Stimulated activated naive CD8-positive, alpha-beta T cell treated with anti-CD3 and anti-CD28 coated beads, Interleukin-15, Interleukin-2, amounts not matched to agents 100 U/mL and 50 U/mL, for 24 hours (primary cell): ENCODE results near the gene GNAI2.
"Not testable (repeated sequence)": the region's sequence is repeated elsewhere in the genome, so short reads cannot be mapped to it uniquely, and the experiment has no call there.

Source experiments
- ATAC-seq: fragments of 150-1000 bp; cut with Tn5 transposase; one replicate; pipeline ENCODE4 v1.10.0; 2021
- DNase-seq: peaks from one replicate; pipeline ENCODE4 v3.0.0; 2021

GNAI2 gene

DNA sequence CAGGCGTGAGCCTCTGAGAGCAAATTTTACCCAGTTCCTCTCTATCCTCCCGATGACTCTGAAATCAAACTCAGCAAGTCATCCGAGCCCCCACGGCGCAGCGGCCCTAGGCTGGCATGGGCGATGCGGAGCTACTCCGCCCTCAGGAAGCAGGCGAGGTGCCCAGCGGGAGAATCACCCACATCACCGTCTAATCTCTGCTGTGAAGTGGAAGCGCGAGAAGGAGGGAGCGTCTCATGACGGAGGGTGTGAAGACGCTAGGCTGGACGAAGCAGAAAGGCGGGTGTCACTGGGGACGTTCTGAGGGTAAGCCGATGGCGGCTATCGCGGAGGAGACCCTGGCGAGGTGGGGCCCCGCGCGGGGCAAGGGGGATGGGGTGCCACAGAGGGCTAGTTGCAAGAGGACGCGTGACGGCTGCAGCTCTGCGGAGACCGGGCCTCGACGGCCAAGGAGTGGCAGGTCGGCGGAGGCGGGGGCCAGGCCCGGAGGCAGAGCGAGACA, 9.1 kb upstream of the GNAI2 start:
- ATAC-seq = peak; percentile 24
- DNase-seq = no peak

DNA sequence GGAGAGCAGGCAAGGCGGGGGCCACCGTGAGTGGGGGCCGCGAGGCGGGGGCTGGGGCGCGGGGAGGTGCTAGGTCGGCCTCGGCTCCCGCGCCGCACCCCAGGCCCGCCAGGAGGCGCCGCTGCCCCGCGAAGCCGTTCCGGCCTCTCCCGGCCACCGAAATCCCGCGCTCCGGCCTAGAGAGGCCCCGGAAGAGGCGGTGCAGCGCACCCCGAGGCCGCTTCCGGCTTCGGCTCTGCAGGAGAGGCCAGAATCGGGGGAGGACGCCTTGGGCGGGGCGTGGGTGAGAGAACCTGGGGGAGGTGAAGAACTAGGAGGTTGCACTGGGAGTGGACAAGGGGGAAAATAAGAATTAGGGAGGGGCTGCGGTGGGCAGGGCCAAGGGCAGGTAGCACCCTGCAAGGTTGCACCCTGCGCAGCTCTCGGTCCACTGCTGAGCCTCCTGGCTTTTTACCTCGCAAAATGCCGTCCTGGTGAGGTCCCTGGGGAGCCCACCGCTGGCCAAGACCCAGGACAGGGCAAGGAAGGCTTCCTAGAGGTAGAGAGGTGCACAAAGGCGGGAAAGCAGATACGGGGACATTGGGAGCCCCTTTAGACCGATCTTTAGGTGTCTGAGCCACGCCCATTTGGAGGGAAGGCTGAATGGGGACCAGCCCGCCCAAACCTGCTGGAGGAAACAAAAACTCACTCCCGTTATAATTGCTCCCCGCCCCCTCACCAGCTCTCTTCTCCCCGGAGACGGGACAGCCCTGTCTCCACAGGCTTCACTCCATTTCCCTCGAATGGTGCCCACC, 8.4 kb upstream of the GNAI2 start:
- DNase-seq (peak; percentile 94), ATAC-seq (peak; percentile 87)

DNA sequence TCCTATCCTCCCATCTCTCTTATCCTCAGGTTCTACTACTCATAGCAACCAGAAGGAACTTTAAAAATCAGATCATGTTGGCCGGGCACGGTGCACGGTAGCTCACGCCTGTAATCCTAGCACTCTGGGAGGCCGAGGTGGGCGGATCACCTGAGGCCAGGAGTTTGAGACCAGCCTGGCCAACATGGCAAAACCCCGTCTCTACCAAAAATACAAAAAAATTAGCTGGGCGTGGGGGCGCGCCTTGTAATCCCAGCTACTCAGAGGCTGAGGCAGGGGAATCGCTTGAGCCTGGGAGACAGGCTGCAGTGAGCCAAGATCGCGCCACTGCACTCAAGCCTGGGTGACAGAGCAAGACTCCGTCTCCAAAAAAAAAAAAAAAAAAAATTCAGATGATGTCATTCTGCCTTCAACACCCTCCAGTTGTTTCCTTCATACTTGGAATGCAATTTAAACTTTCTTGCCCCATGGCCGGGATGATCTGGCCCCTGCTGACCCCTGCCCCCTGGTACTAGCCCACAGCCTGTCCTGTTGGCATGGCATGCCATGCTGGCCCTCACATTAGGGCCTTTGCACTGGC, 7.7 kb upstream of the GNAI2 start:
- not testable (repeated sequence) for DNase-seq, ATAC-seq

DNA sequence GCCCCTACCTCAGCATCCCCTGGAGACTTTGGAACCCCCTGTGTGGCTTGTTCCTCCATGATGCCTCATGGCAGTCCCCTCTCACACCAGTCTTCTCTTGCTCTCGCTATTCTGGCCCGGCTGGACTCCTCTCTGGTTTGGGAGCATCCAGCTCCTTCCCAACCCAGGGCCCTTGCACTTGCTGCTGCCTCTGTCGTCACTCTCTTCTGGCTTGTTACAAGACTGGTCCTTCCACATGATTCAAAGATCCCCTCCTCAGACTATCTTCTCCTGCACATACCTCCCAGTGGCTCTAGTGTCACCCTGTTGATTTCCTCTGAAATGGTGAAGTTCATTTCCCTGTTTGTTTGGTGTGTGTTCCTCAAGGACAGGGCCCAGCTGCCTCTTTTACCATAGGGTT, 6.5 kb upstream of the GNAI2 start:
- ATAC-seq = no peak
- DNase-seq = no peak

DNA sequence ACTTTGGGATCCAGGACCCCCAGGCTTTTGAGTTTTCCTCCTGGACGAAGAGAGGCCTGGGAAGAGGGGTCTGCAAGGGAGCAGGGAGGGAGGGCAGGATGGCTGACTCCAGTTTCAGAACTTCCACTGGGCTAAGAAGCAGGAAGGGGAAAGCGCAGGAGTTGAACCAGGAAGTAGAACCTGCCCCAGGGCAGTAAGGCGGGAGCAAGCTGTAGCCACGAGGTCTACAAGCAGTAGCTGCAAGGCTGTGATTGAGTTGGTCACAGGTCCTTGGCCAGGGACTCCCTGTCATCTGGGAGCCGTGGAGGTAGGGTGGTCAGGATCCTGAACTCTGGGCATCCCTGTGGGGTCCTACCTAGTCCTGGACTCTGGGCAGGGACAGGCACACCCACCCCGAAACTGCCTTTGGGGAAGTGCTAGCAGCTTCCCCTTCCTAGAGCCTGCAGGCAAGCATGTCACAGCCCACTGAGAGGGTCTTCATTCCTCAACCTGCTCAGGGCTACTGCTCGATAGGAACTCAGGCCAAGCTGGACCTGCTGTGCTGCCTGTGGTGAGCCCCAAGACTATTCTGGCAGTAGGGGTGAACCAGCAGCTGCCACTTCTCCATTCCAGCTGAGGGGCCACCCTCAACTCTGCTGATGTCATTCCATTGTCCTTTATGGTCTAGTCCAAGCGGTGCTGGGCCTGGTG, 5.8 kb upstream of the GNAI2 start:
- no peak for ATAC-seq
- no peak for DNase-seq

DNA sequence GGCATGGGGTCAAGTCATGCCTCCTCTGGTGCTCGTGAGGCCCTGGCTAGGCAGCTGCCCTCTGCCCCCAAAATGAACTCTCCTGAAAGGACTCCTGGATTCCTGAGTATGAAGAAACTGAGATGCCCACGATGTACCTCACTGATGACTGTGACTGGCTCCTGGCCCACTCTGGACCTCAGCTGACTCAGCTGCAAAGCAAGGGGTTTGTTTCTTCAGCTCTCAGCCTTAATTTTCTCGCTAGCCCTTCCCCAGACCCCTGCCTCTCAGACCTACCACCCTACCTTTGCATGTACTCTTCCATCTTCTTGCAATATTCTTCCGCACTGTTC, 5.2 kb upstream of the GNAI2 start:
- ATAC-seq (no peak), DNase-seq (no peak)

DNA sequence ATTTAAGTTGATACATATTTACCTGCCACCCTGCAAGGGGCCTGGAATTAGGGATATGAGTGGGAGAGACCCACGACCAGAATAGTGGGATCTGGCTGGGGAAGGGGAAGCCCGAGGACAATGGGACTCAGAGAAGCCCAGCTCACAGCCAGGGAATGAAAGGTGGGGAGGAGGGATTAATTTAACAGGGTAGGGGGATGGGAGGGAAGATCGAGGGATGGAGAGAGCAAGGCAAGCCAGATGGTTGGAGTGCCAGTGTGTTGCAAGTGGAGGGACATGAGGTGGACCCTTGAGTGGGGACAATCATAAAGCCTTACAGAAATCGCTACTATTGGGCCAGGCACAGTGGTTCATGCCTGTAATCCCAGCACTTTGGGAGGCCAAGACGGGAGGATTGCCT, 4.4 kb upstream of the GNAI2 start:
- ATAC-seq = no peak
- DNase-seq = no peak

DNA sequence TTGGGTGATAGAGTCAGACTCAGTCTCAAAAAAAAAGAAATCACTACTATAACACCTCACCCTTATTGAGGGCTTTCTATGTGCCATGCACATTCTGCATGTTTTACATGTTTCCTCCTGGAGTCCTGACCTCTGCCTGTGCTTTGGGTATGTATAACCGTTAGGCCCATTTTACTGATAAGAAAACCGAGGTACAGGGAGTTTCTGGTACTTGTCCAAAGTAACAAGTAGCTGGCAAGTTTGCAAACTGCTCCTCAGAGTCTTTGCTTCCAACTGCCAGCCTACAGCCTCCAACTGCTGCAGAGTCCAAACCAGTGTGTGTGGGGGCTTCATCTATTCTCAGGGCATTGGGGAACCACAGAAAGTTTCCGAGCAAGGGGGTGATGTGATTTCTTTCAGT, 3.7 kb upstream of the GNAI2 start:
- DNase-seq (no peak), ATAC-seq (no peak)

DNA sequence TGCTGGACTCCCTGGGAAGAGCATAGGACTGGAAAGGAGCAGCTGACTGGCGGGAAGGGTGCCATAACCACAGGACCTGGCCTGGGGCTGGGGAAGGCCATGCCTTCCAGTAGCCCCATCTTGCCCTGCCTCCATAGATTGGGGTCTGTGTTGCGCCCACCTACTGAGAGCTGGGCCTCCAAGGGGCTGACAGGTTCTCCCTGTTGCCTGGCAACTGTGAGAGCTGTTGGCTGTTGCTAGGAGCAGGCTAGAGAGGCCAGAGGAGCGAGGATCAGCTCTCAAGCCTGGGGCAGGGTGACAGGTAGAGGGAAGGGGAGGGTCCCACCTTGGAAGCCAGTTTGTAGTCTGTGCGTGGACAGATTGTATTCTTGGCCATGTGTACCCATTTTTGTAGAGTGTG, 2.8 kb upstream of the GNAI2 start:
- ATAC-seq = no peak
- no peak for DNase-seq

DNA sequence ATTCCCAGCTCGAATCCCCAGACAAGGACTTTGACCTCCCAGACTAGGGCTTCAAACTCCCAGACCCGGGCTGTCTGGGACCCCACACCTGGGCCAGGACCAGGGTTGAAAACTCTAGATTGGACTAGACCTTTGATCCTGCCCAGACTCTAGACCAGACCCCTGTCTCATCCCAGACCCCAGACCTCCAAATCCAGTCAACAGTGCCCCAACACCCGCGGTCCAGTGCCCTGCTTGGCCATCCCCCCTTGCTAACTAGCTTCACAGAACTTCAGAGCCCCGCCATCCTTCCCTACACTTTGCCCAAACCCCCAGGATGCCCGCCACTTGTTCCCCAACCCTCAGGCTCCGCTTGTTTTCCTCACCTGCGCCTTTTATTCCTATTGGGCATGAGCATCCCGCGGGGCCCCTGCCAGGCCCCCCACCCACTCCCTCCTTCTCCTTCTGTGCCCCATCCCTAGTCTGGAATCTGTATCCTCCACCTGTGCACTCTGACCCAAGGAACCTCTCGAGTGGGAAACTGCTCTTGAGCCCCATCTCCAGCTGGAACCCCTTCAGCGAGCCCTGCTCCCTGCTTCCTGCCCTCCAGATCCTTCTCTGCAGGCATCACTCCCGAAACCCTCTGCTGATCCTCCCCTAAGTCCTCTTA, 604 bp downstream of the GNAI2 start:
- DNase-seq = no peak
- no peak for ATAC-seq

DNA sequence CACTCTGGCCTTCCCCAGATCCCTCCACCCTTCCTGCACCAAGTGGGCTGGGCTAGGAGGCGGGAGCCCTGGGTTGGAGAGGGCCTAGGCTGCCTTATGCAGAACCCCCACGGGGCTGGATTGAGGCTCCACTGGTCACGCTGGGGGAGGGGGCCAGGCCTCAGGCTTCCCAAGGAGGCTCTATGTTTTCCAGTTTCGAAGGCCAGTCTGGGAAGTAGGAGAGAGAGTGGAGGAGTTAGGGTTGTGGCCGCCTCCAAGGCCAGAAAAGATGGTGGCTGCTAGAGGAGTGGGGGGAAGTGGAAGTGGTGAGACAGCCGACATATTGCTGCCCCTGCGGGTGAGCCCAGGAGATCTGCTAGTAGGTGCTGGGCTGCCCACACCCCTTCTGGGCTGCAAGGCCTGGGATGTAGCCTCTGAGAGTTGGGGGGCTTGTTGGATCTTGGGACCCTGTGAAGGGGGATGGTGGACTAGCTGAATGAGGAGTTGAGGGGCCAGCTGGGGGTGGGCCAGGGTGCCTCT, 1.2 kb downstream of the GNAI2 start:
- DNase-seq (peak; percentile 51), ATAC-seq (no peak)

DNA sequence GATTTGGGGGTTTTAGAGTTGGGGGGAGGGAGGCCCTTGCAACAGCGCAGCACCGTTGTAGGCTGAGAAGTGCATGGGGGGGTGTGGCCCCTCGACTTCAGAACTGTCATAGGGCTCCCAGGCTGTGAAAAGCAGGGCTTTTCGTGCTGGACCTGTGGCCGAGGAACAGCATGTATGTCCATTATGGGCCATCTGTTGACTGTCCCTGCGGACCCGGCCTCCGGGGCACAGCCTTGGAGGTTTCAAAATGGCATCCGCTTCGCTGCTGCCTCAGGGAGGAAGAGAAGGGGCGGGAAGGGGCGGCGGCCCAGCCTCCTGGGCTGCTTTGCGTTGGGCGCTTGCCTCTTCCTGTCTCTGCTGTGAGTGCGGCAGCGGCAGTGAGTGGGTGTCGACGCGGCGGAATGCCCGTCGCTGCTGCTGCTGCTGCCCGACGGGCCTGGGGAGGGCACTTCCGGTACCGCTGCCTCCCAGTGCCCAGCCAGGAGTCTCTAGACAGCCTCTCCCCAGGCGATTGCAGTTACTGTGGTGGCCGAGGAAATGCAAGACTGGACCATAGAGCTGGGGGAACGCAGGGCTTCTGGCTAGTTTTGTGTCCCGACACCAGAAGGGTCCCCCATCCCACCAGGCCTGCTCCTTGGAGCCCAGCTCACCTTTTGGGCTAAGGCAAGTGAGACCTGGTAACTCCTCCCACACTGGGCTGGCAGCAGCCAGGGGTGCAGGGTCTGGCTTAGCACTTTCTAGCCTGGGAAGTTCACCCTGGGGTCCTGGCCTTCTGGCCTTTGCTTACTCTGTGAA, 1.9 kb downstream of the GNAI2 start:
- ATAC-seq (peak; percentile 57), DNase-seq (peak; percentile 89)

DNA sequence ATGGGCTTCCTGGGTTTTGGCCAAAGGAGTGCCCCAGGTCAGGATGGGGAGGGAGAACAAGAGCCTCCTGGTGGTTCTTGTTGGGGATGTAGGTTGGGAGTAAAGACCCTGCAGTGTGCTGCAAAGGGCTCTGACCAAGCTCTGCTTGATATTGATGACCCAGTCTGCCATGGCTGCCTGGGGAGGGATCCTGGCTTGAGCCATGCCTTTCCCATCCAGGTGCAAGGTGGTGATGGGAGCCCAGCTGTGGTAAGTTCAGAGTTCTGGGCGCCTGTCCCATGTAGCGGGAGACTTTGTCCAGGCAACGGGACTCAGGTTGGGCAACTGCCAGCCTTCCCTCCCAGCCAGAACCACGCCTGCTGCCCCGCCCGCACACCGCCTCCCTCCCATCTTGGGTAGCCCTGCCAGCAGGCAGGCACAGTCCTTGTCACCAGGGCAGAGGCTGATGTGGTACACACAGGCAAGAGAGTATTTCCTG, 2.6 kb downstream of the GNAI2 start:
- no peak for ATAC-seq
- no peak for DNase-seq

DNA sequence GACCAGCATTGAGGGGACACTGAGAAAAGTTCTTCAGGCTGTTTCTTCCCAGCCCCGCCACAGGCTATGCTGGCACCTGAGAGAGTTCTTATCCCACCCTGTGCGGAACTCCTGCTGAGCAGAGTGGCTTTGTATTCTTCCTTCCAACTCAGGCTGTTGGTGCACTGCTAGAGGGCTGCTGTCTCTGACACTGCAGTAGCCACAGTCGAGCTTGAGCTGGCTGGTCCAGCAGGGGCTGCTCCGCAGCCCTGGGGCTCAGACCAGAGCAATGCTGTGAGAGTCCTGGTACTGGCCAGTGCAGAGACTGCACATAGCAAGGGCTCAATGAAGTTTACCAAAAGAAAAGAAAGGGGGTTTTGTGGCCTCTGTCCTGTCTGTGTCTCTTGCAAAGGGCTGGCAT, 3.6 kb downstream of the GNAI2 start:
- ATAC-seq = no peak
- no peak for DNase-seq

DNA sequence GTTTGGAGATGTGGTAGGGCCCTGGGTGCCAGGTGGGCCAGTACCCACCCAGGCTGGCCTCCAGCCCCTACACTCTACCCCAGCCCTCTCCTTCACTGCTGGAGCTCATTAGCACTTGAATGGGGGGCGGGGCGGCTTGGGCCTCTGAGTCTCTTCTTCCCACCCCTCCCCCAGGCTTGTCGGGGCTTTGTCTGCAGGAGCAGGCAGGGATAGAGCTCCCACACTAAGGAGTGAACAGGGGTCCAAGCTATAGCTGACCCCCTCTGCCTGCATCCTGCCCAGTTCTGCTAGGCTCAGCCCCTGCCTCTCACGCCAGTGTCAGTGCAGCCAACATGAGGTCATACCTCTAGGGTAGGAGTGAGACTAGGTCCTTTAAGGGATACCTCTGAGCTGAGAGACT, 5.2 kb downstream of the GNAI2 start:
- no peak for ATAC-seq
- no peak for DNase-seq

DNA sequence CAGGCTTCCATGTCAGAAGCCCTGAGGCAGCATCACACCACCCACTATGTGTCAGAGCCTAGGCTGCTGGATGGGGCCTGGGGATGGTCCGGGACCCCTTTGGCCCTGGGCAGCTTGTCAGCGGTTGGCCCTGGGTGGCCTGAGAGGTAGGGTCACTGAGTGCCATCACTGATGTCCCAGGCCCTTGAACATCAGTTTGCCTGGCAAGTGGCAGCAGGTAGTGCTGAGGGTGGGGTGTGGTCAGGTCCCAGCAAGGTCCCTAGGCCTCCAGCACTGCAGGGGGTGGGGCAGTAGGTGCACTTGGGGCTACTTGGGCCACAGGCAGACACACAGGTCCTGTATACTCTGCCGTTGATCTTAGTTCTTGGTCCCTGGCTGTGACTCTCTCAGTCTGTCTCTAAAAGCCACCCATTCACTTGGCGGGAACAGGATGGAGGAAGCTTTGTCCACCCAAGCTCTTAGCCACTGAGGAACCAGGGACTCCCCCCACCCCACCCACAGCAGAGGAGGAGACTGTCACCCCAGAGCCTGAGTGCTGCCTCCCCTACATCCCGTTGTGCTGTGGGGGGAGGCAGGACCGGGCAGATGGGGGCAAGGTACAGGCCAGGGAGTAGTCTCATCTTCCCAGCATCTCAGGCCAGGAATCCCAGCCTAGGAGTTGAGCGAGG, 5.8 kb downstream of the GNAI2 start:
- no peak for ATAC-seq

DNA sequence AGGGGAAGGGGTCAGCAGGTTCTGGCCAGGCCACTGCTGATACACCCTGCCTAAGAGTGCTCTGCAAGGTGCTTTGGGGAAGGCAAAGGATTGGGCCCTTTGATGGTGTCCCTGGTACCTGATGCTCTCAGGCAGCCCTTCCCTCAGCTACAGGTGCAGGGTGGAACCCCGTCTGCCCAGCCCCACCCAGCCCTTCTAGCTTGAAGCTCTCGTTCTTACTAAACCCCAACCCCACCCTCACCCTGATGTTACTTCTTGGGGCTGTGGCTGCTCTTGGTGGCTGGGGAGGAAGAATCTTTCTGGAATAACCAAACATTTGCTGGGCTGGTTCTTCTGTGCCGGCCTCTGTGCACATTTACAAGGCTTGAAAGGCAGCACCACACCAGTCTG, 6.4 kb downstream of the GNAI2 start:
- no peak for ATAC-seq
- DNase-seq = no peak

More for the DNA sequence above, 5.8 kb downstream of the GNAI2 start:
- DNase-seq = no peak

DNA sequence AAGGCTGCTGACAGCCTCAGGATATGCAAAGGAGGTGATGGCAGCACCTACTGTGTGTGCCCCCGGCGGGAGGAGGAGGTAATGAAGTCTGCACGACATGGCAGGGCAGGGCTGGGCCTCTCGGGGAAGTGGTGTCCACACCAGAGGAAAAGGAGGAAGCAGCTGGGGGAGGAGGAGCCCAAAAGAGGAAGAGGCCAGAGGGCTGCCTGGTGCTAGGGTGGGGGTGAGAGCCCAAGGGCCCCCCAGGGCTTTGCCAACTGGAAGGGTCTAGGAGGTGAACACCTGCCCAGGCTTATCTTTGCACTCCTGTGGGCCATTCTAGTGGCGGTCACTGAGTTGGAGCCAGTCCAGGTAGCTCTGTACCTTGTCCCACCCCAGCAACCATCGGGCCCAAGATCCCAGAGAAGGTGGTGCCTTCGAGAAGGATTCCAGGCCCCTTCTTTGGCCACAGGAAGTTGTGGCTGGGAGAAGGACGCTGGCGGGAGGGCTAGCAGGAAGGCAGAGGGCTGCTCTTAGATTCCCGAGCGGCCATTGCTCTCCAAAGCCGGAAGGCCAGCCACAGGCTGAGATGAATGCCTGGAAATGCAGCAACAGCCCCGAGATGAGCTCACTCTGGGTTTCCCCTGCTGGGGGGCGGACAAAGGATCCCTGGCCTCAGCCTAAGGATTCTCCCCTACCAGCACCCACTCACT, 7.0 kb downstream of the GNAI2 start:
- no peak for ATAC-seq
- DNase-seq = peak; percentile 66

DNA sequence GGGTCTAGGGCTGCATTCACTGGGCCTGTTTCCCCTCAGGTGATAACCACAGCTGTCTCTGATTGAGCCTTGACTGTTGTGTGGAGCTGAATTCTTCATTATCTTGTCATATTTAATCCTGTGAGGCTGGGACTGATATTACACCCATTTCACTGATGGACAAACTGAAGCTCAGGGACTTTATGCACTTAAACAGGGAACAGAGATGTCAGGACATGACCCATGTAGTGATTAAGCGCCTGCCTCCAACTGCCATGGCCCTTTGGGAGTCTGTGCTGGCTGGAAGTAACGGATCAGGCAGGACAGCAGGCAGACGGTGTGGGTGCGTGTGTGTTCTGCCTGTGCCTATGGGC, 7.5 kb downstream of the GNAI2 start:
- DNase-seq (no peak), ATAC-seq (no peak)

DNA sequence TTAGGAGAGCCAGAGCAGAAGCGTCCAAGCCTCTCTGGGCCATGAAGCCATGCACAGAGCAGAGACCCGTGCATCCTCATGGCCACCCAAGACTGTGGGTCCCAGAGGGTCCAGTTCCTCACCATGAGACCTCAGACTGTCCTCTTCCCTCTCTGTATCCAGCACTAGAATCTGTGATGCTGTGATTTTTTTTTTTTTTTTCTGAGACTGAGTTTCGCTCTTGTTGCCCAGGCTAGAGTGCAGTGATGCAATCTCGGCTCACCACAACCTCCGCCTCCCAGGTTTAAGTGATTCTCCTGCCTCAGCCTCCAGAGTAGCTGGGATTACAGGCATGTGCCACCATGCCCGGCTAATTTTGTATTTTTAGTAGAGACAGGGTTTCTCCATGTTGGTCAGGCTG, 8.8 kb downstream of the GNAI2 start:
- not testable (repeated sequence) for DNase-seq, ATAC-seq
